Activated CD8-positive, alpha-beta memory T cell treated with anti-CD3 and anti-CD28 coated beads, Interleukin-2, amount 50 U/mL, for 1 hour (primary cell): ENCODE data around the gene MED27.

Source experiments
- DNase-seq: peaks from one replicate; pipeline ENCODE4 v3.0.0-alpha.2; 2020; ENCODE audit errors: extremely low read depth

Gene MED27

GRCh38 chr9:131836607-131837315 is 242.9 kb downstream of the MED27 start:
- DNase-seq, result no peak

GRCh38 chr9:131836021-131836420 is 243.6 kb downstream of the MED27 start:
- DNase-seq, result no peak

- no peak for DNase-seq
These were observed 244.3 kb downstream of the MED27 start for GRCh38 chr9:131835151-131835910.

GRCh38 chr9:131834721-131835120 is 244.9 kb downstream of the MED27 start:
- DNase-seq, result no peak

GRCh38 chr9:131833906-131834305 is 245.8 kb downstream of the MED27 start:
- no peak for DNase-seq

GRCh38 chr9:131833083-131833482 is 246.6 kb downstream of the MED27 start:
- DNase-seq, result no peak

- no peak for DNase-seq
These were observed 248.1 kb downstream of the MED27 start for GRCh38 chr9:131831380-131832165.

- no peak for DNase-seq
These were observed 251.8 kb downstream of the MED27 start for GRCh38 chr9:131827821-131828369.

GRCh38 chr9:131826966-131827525 is 252.6 kb downstream of the MED27 start:
- no peak for DNase-seq

GRCh38 chr9:131826053-131826452 is 253.6 kb downstream of the MED27 start:
- no peak for DNase-seq

- DNase-seq, result no peak
These were observed 254.6 kb downstream of the MED27 start for GRCh38 chr9:131824953-131825495.

- no peak for DNase-seq
These were observed 255.5 kb downstream of the MED27 start for GRCh38 chr9:131824155-131824594.

- no peak for DNase-seq
These were observed 255.9 kb downstream of the MED27 start for GRCh38 chr9:131823701-131824146.

- no peak for DNase-seq
These were observed 261.6 kb downstream of the MED27 start for GRCh38 chr9:131818089-131818488.

GRCh38 chr9:131817627-131818026 is 262.0 kb downstream of the MED27 start:
- no peak for DNase-seq

- no peak for DNase-seq
These were observed 262.6 kb downstream of the MED27 start for GRCh38 chr9:131817073-131817472.

- no peak for DNase-seq
These were observed 263.4 kb downstream of the MED27 start for GRCh38 chr9:131815970-131816873.

GRCh38 chr9:131814707-131815106 is 265.0 kb downstream of the MED27 start:
- DNase-seq, result no peak

- DNase-seq, result no peak
These were observed 266.6 kb downstream of the MED27 start for GRCh38 chr9:131813116-131813515.

- DNase-seq, result no peak
These were observed 267.4 kb downstream of the MED27 start for GRCh38 chr9:131812116-131812790.
